GM18517 (cell line): ENCODE measurements around the gene PRR9.
"Not testable (repeated sequence)": the region's sequence is repeated elsewhere in the genome, so short reads cannot be mapped to it uniquely, and the experiment has no call there.

Experiments
- ATAC-seq: cut with Tn5 transposase; IDR thresholded peaks from one replicate; pipeline ENCODE4 v1.9.1; 2021; ENCODE audit warnings: mild to moderate bottlenecking, moderate library complexity; ENCODE audit not compliant: unreplicated experiment

Gene PRR9

GRCh38 chr1:153217212-153217611 lies at the start of gene PRR9:
TSS of gene PRR9 (plus strand) at chr1:153217584. CDS start at chr1:153218145, 561 bp downstream.
- no peak for ATAC-seq

- ATAC-seq, result no peak
These were observed 48.7 kb upstream of the PRR9 start for GRCh38 chr1:153168686-153169085.

- ATAC-seq, result no peak
These were observed 42.8 kb upstream of the PRR9 start for GRCh38 chr1:153174624-153175023.

GRCh38 chr1:153178922-153179321 lies 38.5 kb upstream of the PRR9 start:
- ATAC-seq, result no peak

- ATAC-seq, result no peak
These were observed 36.8 kb upstream of the PRR9 start for GRCh38 chr1:153180556-153180955.

GRCh38 chr1:153188301-153188700 lies 29.1 kb upstream of the PRR9 start:
- ATAC-seq, result not testable (repeated sequence)

GRCh38 chr1:153190373-153190772 lies 27.0 kb upstream of the PRR9 start:
- no peak for ATAC-seq

GRCh38 chr1:153192697-153193096 lies 24.7 kb upstream of the PRR9 start:
- ATAC-seq, result no peak

GRCh38 chr1:153194331-153195050 lies 22.9 kb upstream of the PRR9 start:
- ATAC-seq, result no peak

- no peak for ATAC-seq
These were observed 22.2 kb upstream of the PRR9 start for GRCh38 chr1:153195216-153195615.

GRCh38 chr1:153202006-153202405 lies 15.4 kb upstream of the PRR9 start:
- no peak for ATAC-seq

- no peak for ATAC-seq
These were observed 14.3 kb upstream of the PRR9 start, which contains the start of gene LELP1 for GRCh38 chr1:153203130-153203529. TSS of gene LELP1 (plus strand) at chr1:153203430. CDS start at chr1:153204708, 1,278 bp downstream.

- ATAC-seq, result no peak
These were observed 10.8 kb upstream of the PRR9 start for GRCh38 chr1:153206631-153207030.

- ATAC-seq, result no peak
These were observed 7.2 kb upstream of the PRR9 start for GRCh38 chr1:153210206-153210605.

GRCh38 chr1:153212201-153212600 lies 5.2 kb upstream of the PRR9 start:
- no peak for ATAC-seq

GRCh38 chr1:153213519-153213918 lies 3.9 kb upstream of the PRR9 start:
- ATAC-seq, result no peak

- no peak for ATAC-seq
These were observed 496 bp downstream of the PRR9 start for GRCh38 chr1:153217744-153218416.

- no peak for ATAC-seq
These were observed 3.4 kb downstream of the PRR9 start for GRCh38 chr1:153220606-153221303.

GRCh38 chr1:153223040-153223891 lies 5.9 kb downstream of the PRR9 start:
- ATAC-seq, result peak; percentile 64

GRCh38 chr1:153227810-153228209 lies 10.4 kb downstream of the PRR9 start:
- ATAC-seq, result no peak

GRCh38 chr1:153228491-153228890 lies 11.1 kb downstream of the PRR9 start:
- no peak for ATAC-seq
